GM23338 (cell line): ENCODE measurements around the gene CHST13. TPM values are rescaled to one million over a fixed set of nuclear protein-coding genes. Genes with fewer than 3 reads are reported as not detected.

Source experiments
- ATAC-seq: fragments of 200-7000 bp; cut with Tn5 transposase; 3 replicates; pipeline ENCODE4 v1.9.1; 2020
- DNase-seq: peaks from one replicate; pipeline ENCODE4 v3.0.0-alpha.2; 2015; ENCODE audit warnings: low spot score
- H2AFZ ChIP-seq: fragments of 200-600 bp; sonication (generic); 2 replicates; pipeline ENCODE4 v1.8.0; 2016; ENCODE audit warnings: antibody characterized with exemption, mild to moderate bottlenecking, moderate library complexity
- H3F3A ChIP-seq: fragments of 200-600 bp; sonication (generic); replicated peaks from 2 replicates; pipeline ENCODE4 v1.8.0; 2017; ENCODE audit warnings: antibody characterized with exemption, mixed run types, low read depth
- H3K27ac ChIP-seq: fragments of 200-600 bp; sonication (generic); 2 replicates; pipeline ENCODE4 v1.6.1; 2016; ENCODE audit warnings: low read depth
- H3K27me3 ChIP-seq: fragments of 200-600 bp; sonication (generic); 2 replicates; pipeline ENCODE4 v1.8.0; 2016; ENCODE audit warnings: mild to moderate bottlenecking, mixed run types, moderate library complexity; ENCODE audit not compliant: insufficient read depth
- H3K36me3 ChIP-seq: fragments of 200-600 bp; sonication (generic); 2 replicates; pipeline ENCODE4 v1.8.0; 2016; ENCODE audit warnings: mild to moderate bottlenecking; ENCODE audit not compliant: insufficient read depth
- H3K4me1 ChIP-seq: fragments of 200-600 bp; sonication (generic); 2 replicates; pipeline ENCODE4 v1.8.0; 2016; ENCODE audit warnings: mild to moderate bottlenecking, moderate library complexity; ENCODE audit not compliant: insufficient read depth
- H3K4me2 ChIP-seq: fragments of 200-600 bp; sonication (generic); 2 replicates; pipeline ENCODE4 v1.7.1; 2017; ENCODE audit warnings: mixed run types
- H3K4me3 ChIP-seq: fragments of 200-600 bp; sonication (generic); 2 replicates; pipeline ENCODE4 v1.6.1; 2016; ENCODE audit warnings: mixed run types
- H3K79me2 ChIP-seq: fragments of 200-600 bp; sonication (generic); replicated peaks from 2 replicates; pipeline ENCODE4 v1.8.0; 2017; ENCODE audit warnings: mild to moderate bottlenecking; ENCODE audit not compliant: insufficient read depth
- H3K9me2 ChIP-seq: fragments of 200-600 bp; sonication (generic); 2 replicates; pipeline ENCODE4 v1.8.0; 2017; ENCODE audit not compliant: insufficient read depth
- H4K20me1 ChIP-seq: fragments of 200-600 bp; sonication (generic); replicated peaks from 2 replicates; pipeline ENCODE4 v1.8.0; 2017; ENCODE audit warnings: mild to moderate bottlenecking; ENCODE audit not compliant: insufficient read depth
- H3K27ac Mint-ChIP-seq: 2 replicates; pipeline ENCODE4 v1.8.0; 2020; ENCODE audit warnings: inconsistent platforms, mild to moderate bottlenecking, moderate library complexity, mixed read lengths
- H3K27me3 Mint-ChIP-seq: 3 replicates; pipeline ENCODE4 v1.8.0; 2022; ENCODE audit warnings: low read depth, mild to moderate bottlenecking, moderate library complexity, mixed read lengths, inconsistent platforms; ENCODE audit not compliant: insufficient read depth, poor library complexity
- H3K36me3 Mint-ChIP-seq: 3 replicates; pipeline ENCODE4 v1.8.0; 2021; ENCODE audit warnings: low read depth, mild to moderate bottlenecking, inconsistent platforms, moderate library complexity, mixed read lengths
- H3K4me1 Mint-ChIP-seq: 3 replicates; pipeline ENCODE4 v1.8.0; 2020; ENCODE audit warnings: mild to moderate bottlenecking, inconsistent platforms, mixed read lengths
- H3K4me3 Mint-ChIP-seq: 3 replicates; pipeline ENCODE4 v1.8.0; 2021; ENCODE audit warnings: moderate library complexity, mild to moderate bottlenecking, inconsistent platforms, mixed read lengths
- H3K9me3 Mint-ChIP-seq: 3 replicates; pipeline ENCODE4 v1.8.0; 2020; ENCODE audit warnings: moderate library complexity, mild to moderate bottlenecking, inconsistent platforms, mixed read lengths
- CREB1 ChIP-seq: fragments of 250-450 bp; sonication (Bioruptor Pico); IDR thresholded peaks from 2 replicates; pipeline ENCODE4 v1.5.0; 2020; ENCODE audit warnings: low read depth, mild to moderate bottlenecking, moderate library complexity
- CTCF ChIP-seq, 2 experiments: fragments of 200-600 bp in 1 of 2; sonication (generic) in 1 of 2; conservative IDR thresholded peaks; 2 replicates each; pipeline versions ENCODE4 v1.5.1 to v1.6.1; 2016 to 2017; ENCODE audit warnings: antibody characterized with exemption in 2 of 2, low read depth in 2 of 2, mild to moderate bottlenecking in 2 of 2, moderate library complexity in 1 of 2
- JUNB ChIP-seq: IDR thresholded peaks from one replicate; pipeline ENCODE4 v1.6.1; 2016; ENCODE audit warnings: antibody characterized with exemption; ENCODE audit not compliant: unreplicated experiment
- POLR2AphosphoS5 ChIP-seq: IDR thresholded peaks from 2 replicates; pipeline ENCODE4 v1.6.1; 2016; ENCODE audit warnings: antibody characterized with exemption, low read depth
- STAT1 ChIP-seq: IDR thresholded peaks from one replicate; pipeline ENCODE4 v1.6.1; 2016; ENCODE audit warnings: antibody characterized with exemption; ENCODE audit not compliant: unreplicated experiment
- ZNF462 ChIP-seq: fragments of 250-450 bp; sonication (Bioruptor Pico); IDR thresholded peaks from 2 replicates; pipeline ENCODE4 v1.5.0; 2020; ENCODE audit warnings: mild to moderate bottlenecking, moderate library complexity
- polyA plus RNA-seq: library from polyadenylated mRNA; unstranded; fragments of >200 nt; fragmentation: Nextera tagmentation; extraction: Ambion mirVana; gene quantifications from 2 replicates; pipeline ENCODE4 v1.2.1, GENCODE V29; 2016
- total RNA-seq: library from RNA; depleted of rRNA; stranded (reverse); fragments of >200 nt; shearing (Covaris generic); gene quantifications from 2 replicates; pipeline ENCODE4 v1.2.3, GENCODE V29; 2014

CHST13 gene
- total and polyA plus RNA-seq, 2 experiments from 2014 or later: 3.7 to 8.4 TPM

- TF ChIP-seq ZNF462 (CRISPR knock-in tag) (no peak), CREB1 (CRISPR knock-in tag) (no peak), JUNB (no peak), POLR2AphosphoS5 (no peak), STAT1 (no peak), CTCF (conservative IDR thresholded peaks at IDR 0.05; ENCODE audit: low read depth in 2 of 2) (0 out of 4 replicates have a peak, but pooled peaks have one; percentile 11 to 12)
- 0 out of 2 replicates have a peak, but pooled peaks cover 4% of the 10 kb centered on the region for H3K4me1 ChIP-seq
- no peaks in the 10 kb centered on the region for H3K9me2 ChIP-seq
- Mint-ChIP-seq H3K27ac (no peak overlapping the region), H3K4me1 (peaks cover 9% of the 10 kb centered on the region), H3K36me3 (no peaks in the 10 kb centered on the region), H3K9me3 (no peaks in the 10 kb centered on the region), H3K27me3 (peaks cover 11% of the 10 kb centered on the region), H3K4me3 (peak overlapping the region; percentile 76)
- ATAC-seq: peak; percentile 11
- H3K79me2 ChIP-seq: no peaks in the 10 kb centered on the region
- peak overlapping the region; percentile 73 for H3K4me3 ChIP-seq
- no peak for DNase-seq
- H3F3A ChIP-seq: no peaks in the 10 kb centered on the region
- H3K27ac ChIP-seq: no peak overlapping the region
- H3K36me3 ChIP-seq: no peaks in the 10 kb centered on the region
- peak overlapping the region; percentile 91 for H3K4me2 ChIP-seq
- H2AFZ ChIP-seq: peak overlapping the region; percentile 99
- peaks cover 16% of the 10 kb centered on the region for H3K27me3 ChIP-seq
- H4K20me1 ChIP-seq: no peaks in the 10 kb centered on the region
Observed at GRCh38 chr3:126524429-126524988, 554 bp downstream of the CHST13 start.
